OCI-LY3 (cell line): ENCODE measurements around the gene MIPOL1.
"Not testable (repeated sequence)": the region's sequence is repeated elsewhere in the genome, so short reads cannot be mapped to it uniquely, and the experiment has no call there.

Experiments
- CTCF ChIP-seq: fragments of 200-600, 300-600 bp; sonication (generic); IDR thresholded peaks from 2 replicates; pipeline ENCODE4 v1.5.1; 2014; ENCODE audit warnings: antibody characterized with exemption, low read length, low read depth
- EZH2phosphoT487 ChIP-seq: fragments of 200-600 bp; shearing (Covaris generic); IDR thresholded peaks from 2 replicates; pipeline ENCODE4 v1.6.1; 2018; ENCODE audit warnings: antibody characterized with exemption, mixed run types, low read depth

- TF ChIP-seq CTCF, EZH2phosphoT487: not testable (repeated sequence)
Measured at GRCh38 chr14:37397157-37397940, 199.6 kb downstream of the MIPOL1 start.
